ENCODE data around the gene ELAPOR1. TPM values are rescaled to one million over a fixed set of nuclear protein-coding genes. Genes with fewer than 3 reads are reported as not detected.

The ELAPOR1 gene
- total and polyA plus RNA-seq, 2 donors = 0.13 to 0.74 TPM

DNA sequence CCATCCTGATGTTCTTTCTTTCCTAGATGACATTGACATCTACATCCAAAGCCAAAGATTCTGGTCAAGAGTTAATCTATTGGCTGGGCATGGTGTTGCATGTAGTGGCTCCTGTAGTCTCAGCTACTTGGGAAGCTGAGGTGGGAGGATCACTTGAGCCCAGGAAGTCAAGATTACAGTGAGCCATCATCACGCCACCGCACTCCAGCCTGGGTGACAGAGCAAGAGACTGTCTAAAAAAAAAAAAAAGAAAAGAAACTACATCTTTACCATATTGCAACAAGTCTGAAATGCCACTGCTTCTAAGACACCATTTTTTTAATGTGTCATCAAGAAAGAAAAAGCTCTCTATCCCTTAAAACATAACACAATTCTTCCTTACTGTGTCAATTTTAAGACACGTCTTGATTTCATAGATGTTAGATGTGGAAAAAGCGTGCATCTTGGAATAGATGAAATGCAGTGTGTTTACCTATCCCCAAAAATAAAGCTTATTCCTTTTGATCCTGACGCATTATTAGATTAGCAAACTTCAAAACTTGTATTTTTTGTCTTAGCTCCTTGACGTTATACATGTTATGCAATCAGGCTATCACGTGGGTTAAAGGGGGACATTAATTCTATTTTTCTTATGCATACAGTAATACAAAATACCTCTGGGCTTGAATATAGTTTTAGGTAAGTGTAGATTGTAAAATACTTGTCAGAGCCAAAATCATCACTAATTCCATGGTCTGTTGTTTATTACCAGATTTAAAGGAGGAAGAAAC is 46.3 kb downstream of the ELAPOR1 start:
- Histone ChIP-seq H3K4me3 (ENCODE audit: low read depth, low read length) (no peak overlapping the region), H3K27ac (ENCODE audit: low read depth) (no peak overlapping the region), H3K4me1 (ENCODE audit: insufficient read depth) (no peaks in the 10 kb centered on the region), H3K36me3 (ENCODE audit: insufficient read depth) (no peaks in the 10 kb centered on the region)
- WGBS = 94% methylated on average over 7 of the region's 7 CpGs
- DNase-seq (ENCODE audit: extremely low spot score) = no peak

GRCh38 chr1:109161858-109162606 is 48.1 kb downstream of the ELAPOR1 start:
- no peaks in the 10 kb centered on the region for H3K4me1 ChIP-seq (ENCODE audit: insufficient read depth)
- DNase-seq (ENCODE audit: extremely low spot score) = no peak
- no peak overlapping the region for H3K4me3 ChIP-seq (ENCODE audit: low read depth, low read length)
- no peaks in the 10 kb centered on the region for H3K36me3 ChIP-seq (ENCODE audit: insufficient read depth)
- 38% methylated on average over 12 of the region's 12 CpGs for WGBS
- H3K27ac ChIP-seq (ENCODE audit: low read depth) = no peak overlapping the region

GRCh38 chr1:109162626-109163025 is 48.7 kb downstream of the ELAPOR1 start:
- no peak for DNase-seq (ENCODE audit: extremely low spot score)
- no peak overlapping the region for H3K27ac ChIP-seq (ENCODE audit: low read depth)
- no peaks in the 10 kb centered on the region for H3K4me1 ChIP-seq (ENCODE audit: insufficient read depth)
- H3K36me3 ChIP-seq (ENCODE audit: insufficient read depth) = no peaks in the 10 kb centered on the region
- H3K4me3 ChIP-seq (ENCODE audit: low read depth, low read length) = no peak overlapping the region

DNA sequence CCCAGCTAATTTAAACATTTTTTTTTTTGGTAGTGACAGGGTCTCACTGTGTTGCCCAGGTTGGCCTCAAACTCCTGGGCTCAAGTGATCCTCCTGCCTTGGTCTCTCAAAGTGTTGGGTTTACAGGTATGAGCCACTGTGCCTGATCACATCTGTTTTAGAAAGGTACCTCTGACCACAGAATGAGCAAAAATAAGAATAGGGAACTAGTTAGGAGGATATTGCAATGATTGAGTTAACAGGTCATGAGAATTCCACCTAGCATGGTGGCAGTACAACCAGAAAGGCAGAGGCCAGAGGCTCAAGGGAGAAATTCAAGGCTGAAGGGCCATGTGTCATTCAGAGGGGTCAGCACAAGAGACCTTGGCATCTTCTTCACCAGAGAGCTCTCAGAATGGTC is 49.6 kb downstream of the ELAPOR1 start:
- no peaks in the 10 kb centered on the region for H3K36me3 ChIP-seq (ENCODE audit: insufficient read depth)
- no peak for DNase-seq (ENCODE audit: extremely low spot score)
- no peak overlapping the region for H3K27ac ChIP-seq (ENCODE audit: low read depth)
- H3K4me3 ChIP-seq (ENCODE audit: low read depth, low read length) = no peak overlapping the region
- no peaks in the 10 kb centered on the region for H3K4me1 ChIP-seq (ENCODE audit: insufficient read depth)

Small RNA genes lying within 50 kb of the gene (small RNA-seq; reads per million reads assigned to genes)
- gene AL356488.2 = not detected

Other genes with a start within 250 kb of the ELAPOR1 start
- 66.4 TPM for gene GPSM2, start 237.1 kb upstream of the ELAPOR1 start, total RNA-seq
- 5.6 TPM for gene GPSM2, start 237.1 kb upstream of the ELAPOR1 start, polyA plus RNA-seq
- gene CLCC1, start 150.6 kb upstream of the ELAPOR1 start, total RNA-seq = 37.7 TPM
- 17.9 TPM for gene CLCC1, start 150.6 kb upstream of the ELAPOR1 start, polyA plus RNA-seq
- gene WDR47, start 72.0 kb upstream of the ELAPOR1 start, total RNA-seq = 21.0 TPM
- 10.5 TPM for gene WDR47, start 72.0 kb upstream of the ELAPOR1 start, polyA plus RNA-seq
- gene TAF13, start 38.1 kb upstream of the ELAPOR1 start, total RNA-seq = 55.9 TPM
- 31.3 TPM for gene TAF13, start 38.1 kb upstream of the ELAPOR1 start, polyA plus RNA-seq
- 43.1 TPM for gene TMEM167B, start 23.4 kb upstream of the ELAPOR1 start, total RNA-seq
- gene TMEM167B, start 23.4 kb upstream of the ELAPOR1 start, polyA plus RNA-seq = 32.8 TPM
- 75.3 TPM for gene SARS1, start 99.8 kb downstream of the ELAPOR1 start, total RNA-seq
- gene SARS1, start 99.8 kb downstream of the ELAPOR1 start, polyA plus RNA-seq = 136 TPM
- 3.6 TPM for gene CELSR2, start 135.4 kb downstream of the ELAPOR1 start, total RNA-seq
- 4.9 TPM for gene CELSR2, start 135.4 kb downstream of the ELAPOR1 start, polyA plus RNA-seq
- 5.3 TPM for gene PSRC1, start 169.0 kb downstream of the ELAPOR1 start, total RNA-seq
- 6.5 TPM for gene PSRC1, start 169.0 kb downstream of the ELAPOR1 start, polyA plus RNA-seq
- not detected for gene MYBPHL, start 192.9 kb downstream of the ELAPOR1 start, total RNA-seq
- gene MYBPHL, start 192.9 kb downstream of the ELAPOR1 start, polyA plus RNA-seq = 0.22 TPM

Data from urinary bladder (tissue), 4 donors.